ENCODE measurements around the gene FGF12. TPM values are rescaled to one million over a fixed set of nuclear protein-coding genes. Genes with fewer than 3 reads are reported as not detected.

The FGF12 gene
- total and polyA plus RNA-seq, 2 experiments from 2014 or later = 6.0 to 14.3 TPM

GRCh38 chr3:192543163-192543562 lies 184.2 kb downstream of the FGF12 start:
- no peak for ATAC-seq
- peaks cover 4% of the 10 kb centered on the region; the same call in 1 of the 3 replicates for H3K4me1 Mint-ChIP-seq

More at GRCh38 chr3:192543163-192543562, 184.2 kb downstream of the FGF12 start:
- H3K27me3 Mint-ChIP-seq (ENCODE audit: insufficient read depth, low read depth, poor library complexity) = no peaks in the 10 kb centered on the region
- Histone ChIP-seq H3K4me3 (no peak overlapping the region), H2AFZ (no peak overlapping the region), H3K9me2 (ENCODE audit: insufficient read depth) (no peaks in the 10 kb centered on the region), H3F3A (replicated peaks; ENCODE audit: low read depth) (no peaks in the 10 kb centered on the region), H3K36me3 (ENCODE audit: insufficient read depth) (no peaks in the 10 kb centered on the region), H3K27me3 (ENCODE audit: insufficient read depth) (no peaks in the 10 kb centered on the region), H4K20me1 (replicated peaks; ENCODE audit: insufficient read depth) (no peaks in the 10 kb centered on the region), H3K79me2 (replicated peaks; ENCODE audit: insufficient read depth) (no peaks in the 10 kb centered on the region), H3K4me2 (no peak overlapping the region), H3K4me1 (ENCODE audit: insufficient read depth) (no peaks in the 10 kb centered on the region), H3K27ac (ENCODE audit: low read depth) (no peak overlapping the region)
- TF ChIP-seq ZNF114 (CRISPR knock-in tag; IDR thresholded peaks at IDR 0.05) (no peak), POLR2AphosphoS5 (IDR thresholded peaks at IDR 0.05; ENCODE audit: low read depth) (no peak), CREB1 (CRISPR knock-in tag; IDR thresholded peaks at IDR 0.05; ENCODE audit: low read depth) (no peak), EZH2 (IDR thresholded peaks at IDR 0.05; ENCODE audit: low read depth, unreplicated experiment) (no peak), STAT1 (IDR thresholded peaks at IDR 0.05; ENCODE audit: unreplicated experiment) (no peak), REST (IDR thresholded peaks at IDR 0.05; ENCODE audit: unreplicated experiment) (no peak), ZNF331 (CRISPR knock-in tag; IDR thresholded peaks at IDR 0.05; ENCODE audit: low read depth) (no peak), JUNB (IDR thresholded peaks at IDR 0.05; ENCODE audit: unreplicated experiment) (no peak), EZH2phosphoT487 (IDR thresholded peaks at IDR 0.05; ENCODE audit: unreplicated experiment) (no peak), NANOG (IDR thresholded peaks at IDR 0.05; ENCODE audit: borderline replicate concordance) (no peak)
- TF ChIP-seq, protein P1, sequence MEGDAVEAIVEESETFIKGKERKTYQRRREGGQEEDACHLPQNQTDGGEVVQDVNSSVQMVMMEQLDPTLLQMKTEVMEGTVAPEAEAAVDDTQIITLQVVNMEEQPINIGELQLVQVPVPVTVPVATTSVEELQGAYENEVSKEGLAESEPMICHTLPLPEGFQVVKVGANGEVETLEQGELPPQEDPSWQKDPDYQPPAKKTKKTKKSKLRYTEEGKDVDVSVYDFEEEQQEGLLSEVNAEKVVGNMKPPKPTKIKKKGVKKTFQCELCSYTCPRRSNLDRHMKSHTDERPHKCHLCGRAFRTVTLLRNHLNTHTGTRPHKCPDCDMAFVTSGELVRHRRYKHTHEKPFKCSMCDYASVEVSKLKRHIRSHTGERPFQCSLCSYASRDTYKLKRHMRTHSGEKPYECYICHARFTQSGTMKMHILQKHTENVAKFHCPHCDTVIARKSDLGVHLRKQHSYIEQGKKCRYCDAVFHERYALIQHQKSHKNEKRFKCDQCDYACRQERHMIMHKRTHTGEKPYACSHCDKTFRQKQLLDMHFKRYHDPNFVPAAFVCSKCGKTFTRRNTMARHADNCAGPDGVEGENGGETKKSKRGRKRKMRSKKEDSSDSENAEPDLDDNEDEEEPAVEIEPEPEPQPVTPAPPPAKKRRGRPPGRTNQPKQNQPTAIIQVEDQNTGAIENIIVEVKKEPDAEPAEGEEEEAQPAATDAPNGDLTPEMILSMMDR (conservative IDR thresholded peaks at IDR 0.05; ENCODE audit: low read depth in 2 of 2) = no peak
- TF ChIP-seq, protein P2, sequence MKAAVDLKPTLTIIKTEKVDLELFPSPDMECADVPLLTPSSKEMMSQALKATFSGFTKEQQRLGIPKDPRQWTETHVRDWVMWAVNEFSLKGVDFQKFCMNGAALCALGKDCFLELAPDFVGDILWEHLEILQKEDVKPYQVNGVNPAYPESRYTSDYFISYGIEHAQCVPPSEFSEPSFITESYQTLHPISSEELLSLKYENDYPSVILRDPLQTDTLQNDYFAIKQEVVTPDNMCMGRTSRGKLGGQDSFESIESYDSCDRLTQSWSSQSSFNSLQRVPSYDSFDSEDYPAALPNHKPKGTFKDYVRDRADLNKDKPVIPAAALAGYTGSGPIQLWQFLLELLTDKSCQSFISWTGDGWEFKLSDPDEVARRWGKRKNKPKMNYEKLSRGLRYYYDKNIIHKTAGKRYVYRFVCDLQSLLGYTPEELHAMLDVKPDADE (IDR thresholded peaks at IDR 0.05) = no peak
- TF ChIP-seq, protein P3, sequence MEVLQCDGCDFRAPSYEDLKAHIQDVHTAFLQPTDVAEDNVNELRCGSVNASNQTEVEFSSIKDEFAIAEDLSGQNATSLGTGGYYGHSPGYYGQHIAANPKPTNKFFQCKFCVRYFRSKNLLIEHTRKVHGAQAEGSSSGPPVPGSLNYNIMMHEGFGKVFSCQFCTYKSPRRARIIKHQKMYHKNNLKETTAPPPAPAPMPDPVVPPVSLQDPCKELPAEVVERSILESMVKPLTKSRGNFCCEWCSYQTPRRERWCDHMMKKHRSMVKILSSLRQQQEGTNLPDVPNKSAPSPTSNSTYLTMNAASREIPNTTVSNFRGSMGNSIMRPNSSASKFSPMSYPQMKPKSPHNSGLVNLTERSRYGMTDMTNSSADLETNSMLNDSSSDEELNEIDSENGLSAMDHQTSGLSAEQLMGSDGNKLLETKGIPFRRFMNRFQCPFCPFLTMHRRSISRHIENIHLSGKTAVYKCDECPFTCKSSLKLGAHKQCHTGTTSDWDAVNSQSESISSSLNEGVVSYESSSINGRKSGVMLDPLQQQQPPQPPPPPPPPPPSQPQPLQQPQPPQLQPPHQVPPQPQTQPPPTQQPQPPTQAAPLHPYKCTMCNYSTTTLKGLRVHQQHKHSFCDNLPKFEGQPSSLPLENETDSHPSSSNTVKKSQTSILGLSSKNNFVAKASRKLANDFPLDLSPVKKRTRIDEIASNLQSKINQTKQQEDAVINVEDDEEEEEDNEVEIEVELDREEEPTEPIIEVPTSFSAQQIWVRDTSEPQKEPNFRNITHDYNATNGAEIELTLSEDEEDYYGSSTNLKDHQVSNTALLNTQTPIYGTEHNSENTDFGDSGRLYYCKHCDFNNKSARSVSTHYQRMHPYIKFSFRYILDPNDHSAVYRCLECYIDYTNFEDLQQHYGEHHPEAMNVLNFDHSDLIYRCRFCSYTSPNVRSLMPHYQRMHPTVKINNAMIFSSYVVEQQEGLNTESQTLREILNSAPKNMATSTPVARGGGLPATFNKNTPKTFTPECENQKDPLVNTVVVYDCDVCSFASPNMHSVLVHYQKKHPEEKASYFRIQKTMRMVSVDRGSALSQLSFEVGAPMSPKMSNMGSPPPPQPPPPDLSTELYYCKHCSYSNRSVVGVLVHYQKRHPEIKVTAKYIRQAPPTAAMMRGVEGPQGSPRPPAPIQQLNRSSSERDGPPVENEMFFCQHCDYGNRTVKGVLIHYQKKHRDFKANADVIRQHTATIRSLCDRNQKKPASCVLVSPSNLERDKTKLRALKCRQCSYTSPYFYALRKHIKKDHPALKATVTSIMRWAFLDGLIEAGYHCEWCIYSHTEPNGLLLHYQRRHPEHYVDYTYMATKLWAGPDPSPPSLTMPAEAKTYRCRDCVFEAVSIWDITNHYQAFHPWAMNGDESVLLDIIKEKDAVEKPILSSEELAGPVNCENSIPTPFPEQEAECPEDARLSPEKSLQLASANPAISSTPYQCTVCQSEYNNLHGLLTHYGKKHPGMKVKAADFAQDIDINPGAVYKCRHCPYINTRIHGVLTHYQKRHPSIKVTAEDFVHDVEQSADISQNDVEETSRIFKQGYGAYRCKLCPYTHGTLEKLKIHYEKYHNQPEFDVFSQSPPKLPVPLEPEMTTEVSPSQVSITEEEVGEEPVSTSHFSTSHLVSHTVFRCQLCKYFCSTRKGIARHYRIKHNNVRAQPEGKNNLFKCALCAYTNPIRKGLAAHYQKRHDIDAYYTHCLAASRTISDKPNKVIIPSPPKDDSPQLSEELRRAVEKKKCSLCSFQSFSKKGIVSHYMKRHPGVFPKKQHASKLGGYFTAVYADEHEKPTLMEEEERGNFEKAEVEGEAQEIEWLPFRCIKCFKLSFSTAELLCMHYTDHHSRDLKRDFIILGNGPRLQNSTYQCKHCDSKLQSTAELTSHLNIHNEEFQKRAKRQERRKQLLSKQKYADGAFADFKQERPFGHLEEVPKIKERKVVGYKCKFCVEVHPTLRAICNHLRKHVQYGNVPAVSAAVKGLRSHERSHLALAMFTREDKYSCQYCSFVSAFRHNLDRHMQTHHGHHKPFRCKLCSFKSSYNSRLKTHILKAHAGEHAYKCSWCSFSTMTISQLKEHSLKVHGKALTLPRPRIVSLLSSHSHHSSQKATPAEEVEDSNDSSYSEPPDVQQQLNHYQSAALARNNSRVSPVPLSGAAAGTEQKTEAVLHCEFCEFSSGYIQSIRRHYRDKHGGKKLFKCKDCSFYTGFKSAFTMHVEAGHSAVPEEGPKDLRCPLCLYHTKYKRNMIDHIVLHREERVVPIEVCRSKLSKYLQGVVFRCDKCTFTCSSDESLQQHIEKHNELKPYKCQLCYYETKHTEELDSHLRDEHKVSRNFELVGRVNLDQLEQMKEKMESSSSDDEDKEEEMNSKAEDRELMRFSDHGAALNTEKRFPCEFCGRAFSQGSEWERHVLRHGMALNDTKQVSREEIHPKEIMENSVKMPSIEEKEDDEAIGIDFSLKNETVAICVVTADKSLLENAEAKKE (CRISPR knock-in tag; IDR thresholded peaks at IDR 0.05) = no peak
- H3K9me3 Mint-ChIP-seq = no peaks in the 10 kb centered on the region; the same call in 1 of the 3 replicates
- DNase-seq (ENCODE audit: low spot score) = no peak
- H3K4me3 Mint-ChIP-seq = no peak overlapping the region
- H3K27ac Mint-ChIP-seq = no peak overlapping the region
- H3K36me3 Mint-ChIP-seq (ENCODE audit: low read depth) = no peaks in the 10 kb centered on the region
